AG04449 (cell line): ENCODE data around the gene B4GAT1.

Experiments used
- CTCF ChIA-PET: fragments of 350-600 bp; formaldehyde crosslinking; extraction: SDS; loops from one replicate; lab custom pipeline; 2021; ENCODE audit warnings: antibody characterized with exemption; lab: Yijun Ruan, JAX
- POLR2A ChIA-PET: fragments of 400-600, 350-600 bp; formaldehyde crosslinking; extraction: SDS; loops from one replicate; lab custom pipeline; 2020; ENCODE audit warnings: antibody characterized with exemption, inconsistent platforms; lab: Yijun Ruan, JAX
- DNase-seq: peaks from one replicate; pipeline ENCODE4 v3.0.0-alpha.2; 2010; ENCODE audit warnings: low read depth, low spot score
- H3K4me3 ChIP-seq: 2 replicates; pipeline ENCODE4 v1.5.1; 2011; ENCODE audit warnings: low read depth, mild to moderate bottlenecking, control low read depth, low read length
- TF ChIP-seq, protein P1 (sequence below): IDR thresholded peaks from one replicate; pipeline ENCODE4 v1.5.1; 2011; ENCODE audit warnings: mild to moderate bottlenecking, moderate library complexity, low read length, control low read depth, inconsistent platforms; ENCODE audit not compliant: insufficient read depth; ENCODE audit errors: missing control alignments

The B4GAT1 gene

DNA sequence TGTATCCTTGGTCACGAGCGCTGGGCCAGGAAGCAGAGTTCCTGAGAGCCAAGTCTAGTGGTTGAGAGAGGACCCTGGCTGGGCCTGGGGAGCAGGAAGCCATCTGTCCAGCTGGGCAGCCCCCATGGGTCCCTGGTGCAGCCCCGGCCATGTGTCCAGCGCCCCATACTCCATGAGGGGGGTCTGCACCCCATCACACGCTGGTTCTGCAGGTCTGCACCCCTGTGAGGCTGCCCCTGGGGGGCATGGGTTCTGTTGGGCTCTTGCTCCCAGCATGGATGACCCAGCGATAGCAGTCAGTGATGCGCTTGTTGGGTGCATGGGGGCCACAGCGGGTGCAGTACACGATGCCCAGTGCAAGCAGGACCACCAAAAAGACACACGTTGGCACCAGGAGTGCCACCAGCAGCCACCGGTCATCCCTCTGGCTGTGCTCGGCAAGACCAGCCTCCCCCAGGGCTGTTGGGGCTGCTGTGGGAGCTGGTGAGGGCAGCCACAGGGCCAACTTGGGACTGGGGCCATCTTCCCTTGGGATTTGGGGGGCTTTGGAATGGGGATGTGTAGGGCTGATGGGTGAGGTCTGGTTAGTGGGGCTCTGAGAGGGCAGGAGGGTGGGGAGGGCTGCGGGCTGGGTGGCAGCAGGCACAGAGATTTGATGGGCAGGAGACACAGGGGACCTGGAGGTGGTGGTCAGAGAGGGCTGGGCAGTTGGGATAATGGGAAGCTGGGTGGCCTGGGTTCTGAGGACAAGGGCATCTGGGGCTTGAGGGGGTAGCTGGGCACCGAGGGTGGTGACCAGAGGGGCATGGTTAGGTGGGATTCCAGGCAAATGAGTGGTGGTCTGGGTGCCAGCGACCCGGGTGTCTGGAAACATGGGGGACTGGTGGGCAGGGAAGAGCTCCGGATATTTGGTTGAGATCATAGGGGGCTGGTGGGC is 32.6 kb downstream of the B4GAT1 start:
- TF ChIP-seq, protein P1, sequence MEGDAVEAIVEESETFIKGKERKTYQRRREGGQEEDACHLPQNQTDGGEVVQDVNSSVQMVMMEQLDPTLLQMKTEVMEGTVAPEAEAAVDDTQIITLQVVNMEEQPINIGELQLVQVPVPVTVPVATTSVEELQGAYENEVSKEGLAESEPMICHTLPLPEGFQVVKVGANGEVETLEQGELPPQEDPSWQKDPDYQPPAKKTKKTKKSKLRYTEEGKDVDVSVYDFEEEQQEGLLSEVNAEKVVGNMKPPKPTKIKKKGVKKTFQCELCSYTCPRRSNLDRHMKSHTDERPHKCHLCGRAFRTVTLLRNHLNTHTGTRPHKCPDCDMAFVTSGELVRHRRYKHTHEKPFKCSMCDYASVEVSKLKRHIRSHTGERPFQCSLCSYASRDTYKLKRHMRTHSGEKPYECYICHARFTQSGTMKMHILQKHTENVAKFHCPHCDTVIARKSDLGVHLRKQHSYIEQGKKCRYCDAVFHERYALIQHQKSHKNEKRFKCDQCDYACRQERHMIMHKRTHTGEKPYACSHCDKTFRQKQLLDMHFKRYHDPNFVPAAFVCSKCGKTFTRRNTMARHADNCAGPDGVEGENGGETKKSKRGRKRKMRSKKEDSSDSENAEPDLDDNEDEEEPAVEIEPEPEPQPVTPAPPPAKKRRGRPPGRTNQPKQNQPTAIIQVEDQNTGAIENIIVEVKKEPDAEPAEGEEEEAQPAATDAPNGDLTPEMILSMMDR, result no peak
- ChIA-PET CTCF (interaction anchor here (1.2 to 8.6 kb wide), 6 partner anchors 18 to 124 kb away, joined by 4 to 260 read pairs (median 119); partner anchors contain the start of genes B4GAT1, BRMS1, MRPL11 and RIN1), POLR2A (interaction anchor here (1.0 to 4.3 kb wide), 5 partner anchors 11 to 26 kb away, joined by 5 to 106 read pairs (median 60); partner anchors contain the start of genes RIN1 and YIF1A)
- H3K4me3 ChIP-seq, result peak overlapping the region; percentile 91
- no peak for DNase-seq

DNA sequence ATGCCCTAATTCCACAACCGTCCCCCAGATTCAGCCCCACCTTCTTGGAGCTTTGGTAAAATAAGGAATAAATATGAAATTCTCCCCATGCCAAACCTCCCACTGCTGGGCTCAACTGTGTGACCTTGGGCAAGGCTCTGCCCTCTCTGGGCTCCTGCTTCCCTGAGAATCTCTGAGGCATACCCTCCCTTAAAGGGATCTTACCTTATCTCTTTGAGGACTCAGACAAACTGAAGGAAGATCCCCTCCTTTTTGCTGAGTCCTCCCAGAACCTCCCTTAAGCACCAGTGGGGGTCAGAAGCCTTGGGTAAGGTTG is 33.3 kb downstream of the B4GAT1 start:
- POLR2A ChIA-PET, result interaction anchor here (1.2 to 4.3 kb wide), 4 partner anchors 13 to 25 kb away, joined by 4 to 106 read pairs (median 40); partner anchors contain the start of genes RIN1 and YIF1A
- TF ChIP-seq, protein P1, result no peak
- no peak for DNase-seq
- CTCF ChIA-PET, result interaction anchor here (1.4 to 8.6 kb wide), 8 partner anchors 8 to 125 kb away, joined by 3 to 260 read pairs (median 85); partner anchors contain the start of genes B4GAT1, BRMS1, MRPL11 and RIN1
- peak overlapping the region; percentile 91 for H3K4me3 ChIP-seq

GRCh38 chr11:66313321-66314185 is 33.9 kb downstream of the B4GAT1 start:
- TF ChIP-seq, protein P1, result peak; percentile 55
- ChIA-PET CTCF (interaction anchor here (0.7 to 8.6 kb wide), 11 partner anchors 9 to 125 kb away, joined by 3 to 260 read pairs (median 18); partner anchors contain the start of genes B4GAT1, BRMS1, MRPL11 and RAB1B), POLR2A (interaction anchor here (0.6 to 4.3 kb wide), 19 partner anchors 8 to 454 kb away, joined by 3 to 106 read pairs (median 5); partner anchors contain the start of genes BRMS1, RBM4, RIN1 and TMEM151A)

DNA sequence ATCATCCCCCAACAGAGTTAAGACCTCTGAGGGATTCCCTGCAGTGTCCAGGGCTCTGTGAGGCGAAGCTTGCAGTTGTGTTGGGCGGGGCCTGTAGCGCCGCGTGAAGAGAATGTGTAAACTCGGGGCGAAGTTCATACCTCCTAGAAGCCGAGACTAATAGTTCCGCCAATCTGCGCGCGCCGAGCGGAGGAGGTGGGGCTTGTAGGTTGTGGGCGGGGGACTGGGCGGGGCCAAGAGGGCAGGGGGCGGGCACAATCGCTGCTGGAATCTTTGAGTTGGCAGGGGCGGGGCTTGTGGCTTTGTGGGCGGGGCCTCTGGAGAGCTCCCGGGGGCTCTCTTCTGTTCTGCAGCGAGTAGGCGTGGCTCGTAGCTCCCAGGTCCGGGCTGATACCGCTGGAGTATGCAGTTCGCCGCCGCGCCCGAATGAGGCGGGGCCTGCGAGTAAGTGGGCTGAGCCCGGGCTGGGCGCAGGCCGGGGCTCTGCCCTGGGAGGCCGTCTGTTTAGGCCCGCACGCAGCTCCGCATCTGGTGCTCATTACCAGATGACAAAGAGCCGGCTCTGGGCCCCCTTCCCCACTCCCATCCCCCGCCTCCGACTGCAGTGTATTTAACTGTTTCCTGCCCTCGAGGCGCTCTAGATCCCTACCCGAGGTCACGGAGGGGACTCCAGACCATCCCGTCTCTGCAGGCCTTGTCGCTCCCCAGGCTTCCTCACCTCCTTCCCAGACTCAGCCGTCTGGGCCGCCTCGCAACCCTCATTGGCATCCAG is 34.7 kb downstream of the B4GAT1 start:
- POLR2A ChIA-PET, result interaction anchor here (0.6 to 4.3 kb wide), 28 partner anchors 9 to 454 kb away, joined by 3 to 106 read pairs (median 4); partner anchors contain the start of genes B4GAT1, BRMS1, RBM4 and RIN1
- CTCF ChIA-PET, result interaction anchor here (0.6 to 8.6 kb wide), 18 partner anchors 9 to 126 kb away, joined by 3 to 260 read pairs (median 14); partner anchors contain the start of genes B4GAT1, BRMS1, MRPL11 and RAB1B
- peak; percentile 94 for DNase-seq
- H3K4me3 ChIP-seq, result peak overlapping the region; percentile 91
- TF ChIP-seq, protein P1, result no peak

More at GRCh38 chr11:66313321-66314185, 33.9 kb downstream of the B4GAT1 start:
- DNase-seq, result no peak
- H3K4me3 ChIP-seq, result peak overlapping the region; percentile 91

DNA sequence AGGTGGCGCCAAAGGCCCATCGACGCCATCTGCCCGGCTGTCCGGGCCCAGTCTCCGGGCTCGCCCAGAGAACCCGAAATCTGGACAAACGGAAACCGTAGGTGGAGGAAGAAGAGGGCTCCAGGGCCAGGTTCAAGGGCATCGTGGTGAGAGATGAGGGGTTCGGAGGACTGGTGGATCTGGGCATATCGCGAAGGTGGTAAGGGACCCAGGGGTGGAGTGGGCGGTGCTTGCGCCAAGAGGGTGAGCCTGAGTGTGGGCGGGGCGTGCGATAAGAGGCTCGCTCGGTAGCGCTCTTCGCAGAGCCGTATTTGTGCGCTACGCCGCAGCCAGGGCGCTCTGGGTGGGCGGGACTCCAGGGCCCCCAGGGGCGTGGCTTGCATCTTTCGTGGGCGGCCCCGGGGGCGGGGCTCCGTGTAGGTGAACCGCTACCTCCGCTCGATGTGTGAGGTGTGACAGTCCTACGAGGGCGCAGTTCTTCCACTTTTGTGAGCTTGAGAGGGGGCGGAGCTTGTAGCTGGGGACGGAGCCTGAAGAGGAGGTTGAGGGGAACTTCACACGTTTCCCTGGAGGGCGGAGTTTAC is 35.4 kb downstream of the B4GAT1 start:
- ChIA-PET CTCF (interaction anchor here (0.6 to 8.6 kb wide), 31 partner anchors 10 to 110 kb away, joined by 3 to 260 read pairs (median 5); partner anchors contain the start of genes B4GAT1, BRMS1, RAB1B and RIN1), POLR2A (interaction anchor here (0.7 to 4.3 kb wide), 25 partner anchors 10 to 326 kb away, joined by 3 to 106 read pairs (median 5); partner anchors contain the start of genes B4GAT1, BRMS1, RBM4 and RIN1)
- no peak for DNase-seq
- TF ChIP-seq, protein P1, result peak; percentile 90
- peak overlapping the region; percentile 63 for H3K4me3 ChIP-seq
